Adrenal gland (tissue), 5 donors: Measurements from ENCODE around the gene HYCC2.

Source experiments
- CTCF ChIP-seq, 6 experiments: fragments of 450-650 bp in 4 of 6; fragments of 200-600 bp in 2 of 6; sonication (generic) in 1 of 6; IDR thresholded peaks; 1 replicate in 5 of 6; 2 replicates in 1 of 6; pipeline versions ENCODE4 v1.5.1 to v1.8.0; 2016 to 2021; ENCODE audit warnings: antibody characterized with exemption in 6 of 6, mild to moderate bottlenecking in 2 of 6, moderate library complexity in 1 of 6
- POLR2A ChIP-seq, 2 donors: fragments of 450-650 bp; IDR thresholded peaks; one replicate each; pipeline ENCODE4 v1.6.1; 2017; ENCODE audit warnings: antibody characterized with exemption in 2 of 2, mild to moderate bottlenecking in 2 of 2, moderate library complexity in 1 of 2
- donor health status: DM: no; HTN: no; CAD: no.

GRCh38 chr2:201064797-201065329 lies 6.6 kb downstream of the HYCC2 start:
- TF ChIP-seq CTCF (IDR thresholded peaks at IDR 0.05): no peak
- TF ChIP-seq POLR2A (IDR thresholded peaks at IDR 0.05): no peak
